ENCODE results near the gene SLC22A12.
"Not testable (repeated sequence)": the region's sequence is repeated elsewhere in the genome, so short reads cannot be mapped to it uniquely, and the experiment has no call there.

The SLC22A12 gene

GRCh38 chr11:64560139-64560771 is 30.8 kb upstream of the SLC22A12 start:
- Histone ChIP-seq H2AFZ (ENCODE audit: low read length) (peak overlapping the region; percentile 71), H3K14ac (ENCODE audit: low read length) (peak overlapping the region; percentile 90), H2BK12ac (ENCODE audit: low read length) (peak overlapping the region; percentile 98), H3K23ac (ENCODE audit: low read depth, low read length, poor library complexity) (peak overlapping the region; percentile 68), H3K4me2 (ENCODE audit: insufficient read depth, low read length, poor library complexity, severe bottlenecking) (no peak overlapping the region), H2BK120ac (ENCODE audit: low read depth, low read length) (peak overlapping the region; percentile 75), H3K27ac (replicated peaks; ENCODE audit: low read length) (no peak overlapping the region), H2BK15ac (ENCODE audit: low read length) (peak overlapping the region; percentile 97), H3K4ac (ENCODE audit: low read length) (peak overlapping the region; percentile 91), H4K8ac (ENCODE audit: low read depth, low read length) (peak overlapping the region; percentile 100), H3K9me3 (replicated peaks in 1 of 2; ENCODE audit: control insufficient read depth in 2 of 2, insufficient read depth in 1 of 2, low read depth in 1 of 2, low read length in 2 of 2) (no peaks in the 10 kb centered on the region), H3K27me3 (ENCODE audit: control insufficient read depth in 3 of 3, insufficient read depth in 3 of 3, low read depth in 1 of 3, low read length in 3 of 3) (no peaks in the 10 kb centered on the region), H3K4me1 (ENCODE audit: control insufficient read depth in 2 of 2, insufficient read depth in 1 of 2, low read depth in 1 of 2, low read length in 2 of 2) (peaks cover 5 to 28% of the 10 kb centered on the region in 2 donors), H3K18ac (ENCODE audit: low read length) (peak overlapping the region; percentile 93), H3K36me3 (replicated peaks in 1 of 2; ENCODE audit: control insufficient read depth in 2 of 2, insufficient read depth in 2 of 2, low read length in 2 of 2) (no peaks in the 10 kb centered on the region), H2BK5ac (ENCODE audit: low read length) (peak overlapping the region; percentile 87), H3K9ac (ENCODE audit: low read depth, low read length, poor library complexity) (peak overlapping the region; percentile 86), H3K4me3 (ENCODE audit: low read length in 2 of 2) (no peak overlapping the region), H2AK5ac (ENCODE audit: low read depth, low read length) (peak overlapping the region; percentile 77), H4K91ac (ENCODE audit: low read depth, low read length, poor library complexity) (peak overlapping the region; percentile 69), H3K79me1 (ENCODE audit: low read depth, low read length) (no peaks in the 10 kb centered on the region)
- DNase-seq (ENCODE audit: low spot score) = no peak
- WGBS, 2 donors (ENCODE audit: extremely low coverage in 2 of 2, insufficient read length in 2 of 2, insufficient replicate concordance in 1 of 2) = no CpG with 5 or more reads among the region's 15 CpGs

DNA sequence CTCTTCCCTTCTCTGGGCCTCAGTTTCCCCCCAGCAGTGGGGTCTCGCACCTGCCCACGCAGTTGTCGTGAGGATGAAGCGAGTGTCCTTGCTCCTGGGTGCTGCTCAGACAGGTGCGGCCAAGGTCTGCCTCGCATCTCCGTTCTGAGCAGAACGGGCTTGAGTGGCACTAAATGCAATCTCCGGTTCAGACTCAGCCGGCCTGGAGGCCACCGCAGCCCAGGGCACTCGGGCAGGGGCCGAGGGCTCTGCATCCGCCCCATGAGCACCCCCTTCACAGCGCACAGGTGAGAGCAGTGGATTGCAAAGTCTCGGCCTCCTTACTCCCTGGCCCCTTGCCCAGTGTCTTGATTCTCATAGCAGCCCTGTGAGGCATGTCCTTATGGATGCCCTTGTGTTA is 30.1 kb upstream of the SLC22A12 start:
- Histone ChIP-seq H3K23ac (ENCODE audit: low read depth, low read length, poor library complexity) (peak overlapping the region; percentile 68), H3K27ac (replicated peaks; ENCODE audit: low read length) (no peak overlapping the region), H4K8ac (ENCODE audit: low read depth, low read length) (no peak overlapping the region), H3K18ac (ENCODE audit: low read length) (peak overlapping the region; percentile 93), H2BK15ac (ENCODE audit: low read length) (peak overlapping the region; percentile 97), H3K9ac (ENCODE audit: low read depth, low read length, poor library complexity) (peak overlapping the region; percentile 72), H2BK120ac (ENCODE audit: low read depth, low read length) (no peak overlapping the region), H2AFZ (ENCODE audit: low read length) (no peak overlapping the region), H3K4ac (ENCODE audit: low read length) (no peak overlapping the region), H3K4me3 (ENCODE audit: low read length in 2 of 2) (peak overlapping the region in 1 of 2 donors; percentile 49), H4K91ac (ENCODE audit: low read depth, low read length, poor library complexity) (peak overlapping the region; percentile 56), H3K36me3 (replicated peaks in 1 of 2; ENCODE audit: control insufficient read depth in 2 of 2, insufficient read depth in 2 of 2, low read length in 2 of 2) (no peaks in the 10 kb centered on the region), H3K4me1 (ENCODE audit: control insufficient read depth in 2 of 2, insufficient read depth in 1 of 2, low read depth in 1 of 2, low read length in 2 of 2) (peaks cover 7 to 33% of the 10 kb centered on the region in 2 donors), H3K4me2 (ENCODE audit: insufficient read depth, low read length, poor library complexity, severe bottlenecking) (no peak overlapping the region), H3K27me3 (ENCODE audit: control insufficient read depth in 3 of 3, insufficient read depth in 3 of 3, low read depth in 1 of 3, low read length in 3 of 3) (no peaks in the 10 kb centered on the region), H2BK12ac (ENCODE audit: low read length) (peak overlapping the region; percentile 98), H2BK5ac (ENCODE audit: low read length) (peak overlapping the region; percentile 87), H2AK5ac (ENCODE audit: low read depth, low read length) (peak overlapping the region; percentile 77), H3K9me3 (replicated peaks in 1 of 2; ENCODE audit: control insufficient read depth in 2 of 2, insufficient read depth in 1 of 2, low read depth in 1 of 2, low read length in 2 of 2) (no peaks in the 10 kb centered on the region), H3K14ac (ENCODE audit: low read length) (no peak overlapping the region), H3K79me1 (ENCODE audit: low read depth, low read length) (no peaks in the 10 kb centered on the region)
- no peak for DNase-seq (ENCODE audit: low spot score)
- no CpG with 5 or more reads among the region's 16 CpGs for WGBS, 2 donors (ENCODE audit: extremely low coverage in 2 of 2, insufficient read length in 2 of 2, insufficient replicate concordance in 1 of 2)

DNA sequence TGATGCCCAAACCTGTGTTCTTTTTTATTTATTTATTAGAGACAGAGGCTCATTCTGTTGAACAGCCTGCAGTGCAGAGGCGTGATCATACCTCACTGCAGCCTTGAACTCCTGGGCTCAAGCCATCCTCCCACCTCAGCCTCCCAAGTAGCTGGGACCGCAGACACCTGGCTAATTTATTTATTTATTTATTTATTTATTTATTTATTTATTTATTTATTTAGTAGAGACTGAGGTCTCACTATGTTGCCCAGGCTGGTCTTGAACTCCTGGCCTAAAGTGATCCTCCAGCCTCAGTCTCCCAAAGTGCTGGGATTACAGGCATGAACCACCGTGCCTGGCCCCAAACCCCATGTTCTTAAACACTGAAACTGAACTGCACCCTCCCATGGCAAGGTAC is 29.6 kb upstream of the SLC22A12 start:
- not testable (repeated sequence) for H2AK5ac ChIP-seq (ENCODE audit: low read depth, low read length); H2AFZ ChIP-seq (ENCODE audit: low read length); H3K9me3 ChIP-seq (replicated peaks in 1 of 2; ENCODE audit: control insufficient read depth in 2 of 2, insufficient read depth in 1 of 2, low read depth in 1 of 2, low read length in 2 of 2); H3K27ac ChIP-seq (replicated peaks; ENCODE audit: low read length); H3K23ac ChIP-seq (ENCODE audit: low read depth, low read length, poor library complexity); H3K27me3 ChIP-seq (ENCODE audit: control insufficient read depth in 3 of 3, insufficient read depth in 3 of 3, low read depth in 1 of 3, low read length in 3 of 3); H3K79me1 ChIP-seq (ENCODE audit: low read depth, low read length); H2BK12ac ChIP-seq (ENCODE audit: low read length); H3K4me3 ChIP-seq (ENCODE audit: low read length in 2 of 2); H4K91ac ChIP-seq (ENCODE audit: low read depth, low read length, poor library complexity); H3K14ac ChIP-seq (ENCODE audit: low read length); H2BK15ac ChIP-seq (ENCODE audit: low read length); H3K9ac ChIP-seq (ENCODE audit: low read depth, low read length, poor library complexity); DNase-seq (ENCODE audit: low spot score); H3K4me2 ChIP-seq (ENCODE audit: insufficient read depth, low read length, poor library complexity, severe bottlenecking); H3K36me3 ChIP-seq (replicated peaks in 1 of 2; ENCODE audit: control insufficient read depth in 2 of 2, insufficient read depth in 2 of 2, low read length in 2 of 2); H3K4ac ChIP-seq (ENCODE audit: low read length); H2BK5ac ChIP-seq (ENCODE audit: low read length); H3K18ac ChIP-seq (ENCODE audit: low read length); H4K8ac ChIP-seq (ENCODE audit: low read depth, low read length); H2BK120ac ChIP-seq (ENCODE audit: low read depth, low read length)
- peaks cover 9 to 35% of the 10 kb centered on the region in 2 donors for H3K4me1 ChIP-seq (ENCODE audit: control insufficient read depth in 2 of 2, insufficient read depth in 1 of 2, low read depth in 1 of 2, low read length in 2 of 2)
- no CpG with 5 or more reads among the region's 3 CpGs for WGBS, 2 donors (ENCODE audit: extremely low coverage in 2 of 2, insufficient read length in 2 of 2, insufficient replicate concordance in 1 of 2)

GRCh38 chr11:64561984-64562722 is 28.9 kb upstream of the SLC22A12 start:
- Histone ChIP-seq H3K18ac (ENCODE audit: low read length) (peak overlapping the region; percentile 61), H3K27ac (replicated peaks; ENCODE audit: low read length) (no peak overlapping the region), H2BK12ac (ENCODE audit: low read length) (no peak overlapping the region), H3K9ac (ENCODE audit: low read depth, low read length, poor library complexity) (peak overlapping the region; percentile 50), H4K91ac (ENCODE audit: low read depth, low read length, poor library complexity) (no peak overlapping the region), H3K4me2 (ENCODE audit: insufficient read depth, low read length, poor library complexity, severe bottlenecking) (no peak overlapping the region), H3K9me3 (replicated peaks in 1 of 2; ENCODE audit: control insufficient read depth in 2 of 2, insufficient read depth in 1 of 2, low read depth in 1 of 2, low read length in 2 of 2) (no peaks in the 10 kb centered on the region), H2BK120ac (ENCODE audit: low read depth, low read length) (peak overlapping the region; percentile 68), H3K79me1 (ENCODE audit: low read depth, low read length) (no peaks in the 10 kb centered on the region), H3K14ac (ENCODE audit: low read length) (peak overlapping the region; percentile 31), H3K4ac (ENCODE audit: low read length) (peak overlapping the region; percentile 77), H2BK5ac (ENCODE audit: low read length) (peak overlapping the region; percentile 70), H2AK5ac (ENCODE audit: low read depth, low read length) (peak overlapping the region; percentile 74), H3K27me3 (ENCODE audit: control insufficient read depth in 3 of 3, insufficient read depth in 3 of 3, low read depth in 1 of 3, low read length in 3 of 3) (no peaks in the 10 kb centered on the region), H3K36me3 (replicated peaks in 1 of 2; ENCODE audit: control insufficient read depth in 2 of 2, insufficient read depth in 2 of 2, low read length in 2 of 2) (no peaks in the 10 kb centered on the region), H3K4me1 (ENCODE audit: control insufficient read depth in 2 of 2, insufficient read depth in 1 of 2, low read depth in 1 of 2, low read length in 2 of 2) (peaks cover 14 to 39% of the 10 kb centered on the region in 2 donors), H2AFZ (ENCODE audit: low read length) (no peak overlapping the region), H2BK15ac (ENCODE audit: low read length) (peak overlapping the region; percentile 95), H3K23ac (ENCODE audit: low read depth, low read length, poor library complexity) (peak overlapping the region; percentile 20), H4K8ac (ENCODE audit: low read depth, low read length) (no peak overlapping the region), H3K4me3 (ENCODE audit: low read length in 2 of 2) (no peak overlapping the region)
- WGBS, 2 donors (ENCODE audit: extremely low coverage in 2 of 2, insufficient read length in 2 of 2, insufficient replicate concordance in 1 of 2) = no CpG with 5 or more reads among the region's 29 CpGs
- DNase-seq (ENCODE audit: low spot score) = no peak
